GM13977 (cell line): ENCODE results near the gene HDAC11.

Source experiments
- DNase-seq: peaks from one replicate; pipeline ENCODE4 v3.0.0; 2012; ENCODE audit warnings: low spot score
- CTCF ChIP-seq: IDR thresholded peaks from 2 replicates; pipeline ENCODE4 v1.5.1; 2012; ENCODE audit warnings: mild to moderate bottlenecking, control low read depth; ENCODE audit not compliant: insufficient read depth; ENCODE audit errors: extremely low read depth, missing control alignments
- in situ Hi-C: fragments of 300-500 bp; cut with MboI; formaldehyde crosslinking; loops from one replicate; pipeline ENCODE4 v1.12.0; 2022; ENCODE audit warnings: low sequenced_read_pairs, low pct_unique_long_range_greater_than_20kb, mixed read lengths, inconsistent platforms; ENCODE audit not compliant: unreplicated experiment

Gene HDAC11

DNA sequence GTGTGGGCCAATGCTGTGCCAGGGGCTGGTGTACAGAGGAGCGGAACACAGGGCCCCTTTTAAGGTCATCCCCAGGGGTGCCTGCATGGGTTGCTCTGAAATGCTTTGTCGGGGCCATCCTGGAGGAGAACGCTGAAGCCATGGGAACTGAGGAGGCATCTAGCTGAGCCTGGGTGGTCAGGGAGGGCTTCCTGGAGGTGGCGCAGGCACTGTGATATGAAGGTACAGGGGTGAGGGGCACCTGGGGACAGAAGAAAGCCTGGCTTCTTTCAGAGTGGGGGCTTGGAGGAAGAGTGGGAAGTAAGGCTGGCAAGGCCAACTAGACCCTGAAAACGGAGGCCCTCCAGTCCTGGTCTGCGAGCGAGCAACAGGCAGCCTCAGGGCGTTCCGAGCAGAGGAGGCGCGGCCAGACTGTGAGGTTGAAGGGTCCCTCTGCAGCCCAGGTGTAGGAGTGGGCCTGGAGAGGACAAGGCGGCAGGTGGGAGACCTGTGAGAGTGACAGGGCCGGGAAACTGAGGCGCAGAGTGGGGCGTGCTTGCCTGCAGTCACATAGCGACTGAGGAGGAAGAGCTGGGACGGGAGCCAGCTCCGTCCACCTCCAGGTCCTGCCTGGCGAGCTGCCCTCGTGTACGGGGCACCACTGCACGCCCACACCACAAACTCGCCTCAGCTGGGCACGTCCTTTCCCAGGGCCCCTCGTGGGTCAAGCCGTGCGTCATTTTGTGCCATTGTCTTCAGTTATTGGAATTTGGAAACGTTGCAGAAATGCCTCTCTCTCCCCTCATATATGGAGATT, 72.9 kb downstream of the HDAC11 start:
- TF ChIP-seq CTCF: no peak
- in situ Hi-C loops: no loop called here
- no peak for DNase-seq

- in situ Hi-C loops: no loop called here
- TF ChIP-seq CTCF: no peak
- DNase-seq: no peak
These were observed 73.6 kb downstream of the HDAC11 start for GRCh38 chr3:13553686-13554085.

- in situ Hi-C loops: no loop called here
- TF ChIP-seq CTCF: no peak
- no peak for DNase-seq
These were observed 75.6 kb downstream of the HDAC11 start for GRCh38 chr3:13555753-13556152.
